K562 treated with DMSO at 1 percent for 12 hours (cell line): ENCODE results near the gene HAND2. TPM values are rescaled to one million over a fixed set of nuclear protein-coding genes. Genes with fewer than 3 reads are reported as not detected.

Experiments used
- total RNA-seq: library from RNA; unstranded; fragments of 300-600 nt; gene quantifications from 2 replicates; pipeline ENCODE4 v1.2.3, GENCODE V29; 2022; ENCODE audit not compliant: insufficient read depth

Gene HAND2
- total RNA-seq: 4.4 and 5.0 TPM in 2 replicates

DNA sequence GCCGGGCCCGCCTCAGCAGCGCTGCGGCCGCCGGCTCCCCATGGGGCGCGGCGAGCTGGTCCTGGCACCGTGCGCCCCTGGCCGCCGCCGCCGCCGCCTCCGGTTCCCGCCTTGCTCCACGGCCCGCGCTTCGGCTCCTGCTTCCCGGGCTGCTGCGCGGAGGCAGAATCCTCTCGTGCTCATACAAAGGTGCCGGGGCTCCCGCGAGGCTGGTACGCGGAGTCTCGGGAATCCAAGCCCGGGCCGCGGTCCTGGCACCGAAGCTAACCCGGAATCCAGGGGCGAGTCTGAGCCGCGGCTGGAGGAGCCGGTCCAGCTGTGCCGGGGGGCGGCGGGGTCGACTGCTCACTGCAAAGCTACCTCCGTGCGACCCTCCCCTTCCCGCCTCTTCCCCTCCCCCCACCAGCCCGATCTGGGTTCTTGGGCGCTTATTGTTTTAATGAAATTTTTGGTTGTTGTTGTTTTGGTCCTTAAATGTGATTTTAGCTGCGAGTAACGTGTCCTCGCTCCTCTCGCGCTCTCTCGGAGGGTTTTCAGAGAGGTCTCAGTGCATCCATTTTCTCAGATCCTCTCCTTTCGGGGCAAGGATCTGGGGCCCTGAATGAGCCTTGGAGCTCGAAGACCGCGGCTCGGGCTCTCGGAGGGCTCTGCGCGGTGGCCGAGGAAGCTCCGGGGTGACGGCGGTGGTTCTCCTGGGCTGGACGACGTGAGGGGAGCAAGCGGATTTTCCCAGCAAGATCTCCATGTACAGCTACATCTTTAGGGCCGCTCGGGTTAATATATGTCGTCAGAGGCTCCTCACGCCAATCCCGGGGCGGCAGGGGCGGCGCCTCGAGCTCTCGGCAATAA, at the start of gene HAND2:
TSS of gene HAND2 (minus strand) at position 753 of the 849 bp plus-strand sequence. CDS start 940 bp downstream, outside the sequence.

Other genes starting within 250 kb of the HAND2 start
- gene HMGB2, start 195.9 kb downstream of the HAND2 start, total RNA-seq: 391 and 503 TPM in 2 replicates
- gene SAP30, start 159.3 kb downstream of the HAND2 start, total RNA-seq: 43.2 and 46.5 TPM in 2 replicates
- gene SCRG1, start 131.1 kb downstream of the HAND2 start, total RNA-seq: not detected in 2 replicates